ENCODE data around the gene PUM2.

- TF ChIP-seq CTCF (conservative IDR thresholded peaks at IDR 0.05; ENCODE audit: low read depth, low read length) (no peak), EZH2 (IDR thresholded peaks at IDR 0.05; ENCODE audit: borderline replicate concordance, low read depth, low read length, poor library complexity, severe bottlenecking) (no peak)
Observed at GRCh38 chr2:20359096-20359495, 8.5 kb upstream of the PUM2 start.

Measured in A673 (cell line).